SIG-M5 treated with dmso at 0.1 percent for 504 hours (cell line): ENCODE results near the gene PNMT.
"Not testable (repeated sequence)": the region's sequence is repeated elsewhere in the genome, so short reads cannot be mapped to it uniquely, and the experiment has no call there.

ENCODE experiments used
- DNase-seq: peaks from one replicate; lab custom pipeline; 2025; ENCODE audit not compliant: unreplicated experiment; lab: John Stamatoyannopoulos, UW

PNMT gene

GRCh38 chr17:39705786-39706348 is 37.6 kb downstream of the PNMT start:
- DNase-seq = peak; percentile 28

DNA sequence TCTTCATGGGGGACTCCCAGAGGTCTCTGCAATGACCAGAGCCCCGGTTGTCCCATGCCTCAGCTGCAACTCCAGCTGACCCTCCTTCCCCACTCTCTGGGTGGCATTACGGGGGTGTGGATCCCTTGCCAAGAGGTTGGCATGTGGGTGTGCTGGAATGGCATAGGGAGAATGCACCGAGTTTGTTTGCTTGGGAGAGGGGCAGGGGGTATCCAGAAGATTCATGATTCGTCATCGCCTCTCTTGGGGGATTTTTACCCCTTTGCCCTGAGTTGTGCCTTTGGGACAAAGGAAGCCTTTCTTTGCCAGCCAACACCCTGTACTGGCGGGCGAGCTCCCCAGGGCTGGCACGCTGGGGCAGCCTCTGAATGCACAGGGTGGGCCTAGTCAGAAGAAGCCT is 38.1 kb downstream of the PNMT start:
- no peak for DNase-seq

- no peak for DNase-seq
These were observed 38.7 kb downstream of the PNMT start for GRCh38 chr17:39706921-39707337.

- no peak for DNase-seq
These were observed 41.2 kb downstream of the PNMT start for GRCh38 chr17:39709319-39709997.

GRCh38 chr17:39709998-39710964 is 42.0 kb downstream of the PNMT start:
- DNase-seq = no peak

- not testable (repeated sequence) for DNase-seq
These were observed 42.8 kb downstream of the PNMT start for GRCh38 chr17:39711071-39711470.

- no peak for DNase-seq
These were observed 43.6 kb downstream of the PNMT start for GRCh38 chr17:39711851-39712250.

DNA sequence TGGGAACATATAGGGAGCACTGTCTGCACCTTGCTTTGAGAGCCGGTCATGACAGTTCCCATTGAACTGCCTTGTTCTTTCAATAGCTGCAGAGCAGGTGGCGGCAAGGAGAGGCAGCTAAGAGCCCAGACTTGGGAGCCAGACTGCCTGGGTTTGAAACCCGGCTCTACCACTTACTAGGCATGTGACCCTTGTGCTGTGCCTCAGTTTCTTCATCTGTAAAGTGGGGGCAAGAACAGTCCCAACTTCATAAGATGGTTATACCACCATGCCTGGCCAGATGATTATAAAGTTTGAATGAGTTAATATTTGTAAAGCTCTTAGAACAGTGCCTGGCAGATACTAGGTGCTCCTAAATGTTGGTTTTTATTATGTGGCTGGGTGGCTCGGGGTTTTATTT is 46.0 kb downstream of the PNMT start:
- no peak for DNase-seq

DNA sequence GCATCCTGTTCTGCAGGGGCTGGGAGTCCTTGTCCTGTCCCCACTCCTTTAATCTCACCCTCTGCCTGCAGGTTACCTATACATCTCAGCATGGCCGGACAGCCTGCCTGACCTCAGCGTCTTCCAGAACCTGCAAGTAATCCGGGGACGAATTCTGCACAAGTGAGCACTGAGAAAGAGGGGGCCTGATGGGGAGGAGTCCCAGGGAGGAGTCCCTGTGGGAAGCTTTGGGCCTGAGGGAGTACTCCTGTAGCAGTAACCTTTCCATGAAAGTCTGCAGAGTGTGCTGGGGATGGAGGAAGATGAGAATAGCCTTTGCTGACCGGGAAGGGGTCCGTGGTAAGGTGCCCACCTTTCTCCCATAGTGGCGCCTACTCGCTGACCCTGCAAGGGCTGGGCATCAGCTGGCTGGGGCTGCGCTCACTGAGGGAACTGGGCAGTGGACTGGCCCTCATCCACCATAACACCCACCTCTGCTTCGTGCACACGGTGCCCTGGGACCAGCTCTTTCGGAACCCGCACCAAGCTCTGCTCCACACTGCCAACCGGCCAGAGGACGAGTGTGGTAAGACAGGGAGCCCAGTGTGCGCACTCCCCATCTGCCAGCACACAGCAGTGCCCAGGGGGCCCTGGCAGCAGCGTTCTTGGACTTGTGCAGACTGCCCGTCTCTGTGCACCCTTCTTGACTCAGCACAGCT is 47.3 kb downstream of the PNMT start:
- DNase-seq = no peak

- DNase-seq = no peak
These were observed 48.0 kb downstream of the PNMT start for GRCh38 chr17:39716073-39716818.

DNA sequence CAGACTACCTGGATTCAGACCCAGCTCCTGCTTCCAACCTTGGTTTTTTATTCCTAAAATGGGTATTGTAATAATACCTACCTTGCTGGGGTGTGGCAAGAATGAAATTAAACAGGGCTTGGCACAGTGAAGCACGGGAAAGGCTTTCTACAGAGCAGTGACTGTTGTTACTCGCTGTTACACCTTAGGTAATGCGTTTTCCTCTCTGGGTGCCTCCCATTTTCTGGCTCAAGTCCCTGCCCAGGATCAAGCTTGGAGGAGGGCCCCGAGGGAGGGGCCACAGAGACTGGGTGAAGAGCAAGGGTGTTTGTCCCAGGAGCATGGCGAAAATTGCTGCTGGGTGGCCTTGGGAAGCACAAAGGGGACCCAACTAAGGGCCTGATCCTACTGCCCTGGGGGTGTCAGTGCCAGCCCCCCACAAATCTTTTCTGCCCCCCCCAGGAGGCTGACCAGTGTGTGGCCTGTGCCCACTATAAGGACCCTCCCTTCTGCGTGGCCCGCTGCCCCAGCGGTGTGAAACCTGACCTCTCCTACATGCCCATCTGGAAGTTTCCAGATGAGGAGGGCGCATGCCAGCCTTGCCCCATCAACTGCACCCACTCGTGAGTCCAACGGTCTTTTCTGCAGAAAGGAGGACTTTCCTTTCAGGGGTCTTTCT is 48.8 kb downstream of the PNMT start:
- no peak for DNase-seq

DNA sequence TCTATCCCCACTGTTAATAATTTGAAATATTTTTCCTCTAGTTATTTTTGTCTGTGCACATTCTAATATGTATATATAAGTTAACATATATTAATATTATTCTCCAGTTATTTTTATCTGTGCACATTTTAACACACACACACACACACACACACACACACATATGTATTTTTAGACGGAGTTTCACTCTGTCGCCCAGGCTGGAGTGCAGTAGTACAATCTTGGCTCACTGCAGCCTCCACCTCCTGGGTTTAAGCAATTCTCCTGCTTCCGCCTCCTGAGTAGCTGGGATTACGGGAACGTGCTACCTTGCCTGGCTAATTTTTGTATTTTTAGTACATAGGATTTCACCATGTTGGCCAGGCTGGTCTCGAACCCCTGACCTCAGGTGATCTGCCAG is 49.4 kb downstream of the PNMT start:
- DNase-seq = no peak

DNA sequence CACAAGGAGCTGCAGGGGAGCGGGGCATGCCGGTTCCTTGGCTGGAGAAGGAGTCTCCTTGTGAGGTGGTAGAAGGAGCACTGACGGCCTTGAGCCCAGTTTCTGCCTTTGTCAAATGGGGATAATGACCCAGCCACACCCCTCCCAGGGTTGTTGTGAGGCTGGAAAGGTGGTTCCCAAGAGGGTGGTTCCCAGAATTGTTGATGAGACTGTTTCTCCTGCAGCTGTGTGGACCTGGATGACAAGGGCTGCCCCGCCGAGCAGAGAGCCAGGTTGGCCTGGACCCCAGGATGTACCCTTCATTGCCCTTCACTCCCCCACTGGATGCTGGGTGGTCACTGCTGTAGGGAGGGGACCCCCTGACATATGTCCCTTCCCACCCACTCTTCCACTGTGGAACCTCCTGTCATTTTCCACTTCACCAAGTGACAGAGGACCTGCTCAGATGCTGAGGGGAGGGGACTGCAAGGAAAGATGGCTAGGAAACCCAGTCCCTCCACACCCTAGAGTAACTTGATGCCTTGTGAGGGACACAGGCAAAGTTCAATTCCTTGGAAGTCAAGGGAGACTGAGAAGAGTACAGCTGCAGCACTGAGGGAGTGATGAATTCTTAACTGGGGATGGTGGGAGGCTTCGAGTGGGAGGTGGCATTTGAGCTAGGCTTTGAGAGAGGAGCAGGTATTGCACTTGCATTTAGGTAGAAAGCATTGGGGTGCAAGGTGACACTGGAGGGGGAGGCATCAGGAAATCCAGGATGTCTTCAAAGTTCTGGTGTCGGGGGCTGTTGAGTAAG is 51.5 kb downstream of the PNMT start:
- DNase-seq = no peak
